HepG2 (cell line): Measurements from ENCODE around the gene S100P. TPM values are rescaled to one million over a fixed set of nuclear protein-coding genes. Genes with fewer than 3 reads are reported as not detected.
A peak's percentile ranks its signal among the peaks of the same experiment; 100 is the strongest.

Experiments
- ATAC-seq: fragments of 200-7000 bp; cut with Tn5 transposase; 3 replicates; pipeline ENCODE4 v1.9.1; 2020; ENCODE audit warnings: mild to moderate bottlenecking, moderate library complexity
- BruUV-seq: library from RNA; stranded (reverse); fragments of 400-500 nt; replicated peaks from 2 replicates; lab custom pipeline; 2021; lab: Mats Ljungman, UMichigan
- CTCF ChIA-PET: fragments of 300-600 bp; formaldehyde crosslinking; extraction: SDS; loops from one replicate; lab custom pipeline; 2021; ENCODE audit warnings: low total read pairs, inconsistent platforms, low intra/inter-chr PET ratio; lab: Yijun Ruan, JAX
- POLR2A ChIA-PET: fragments of 350-600 bp; sonication (Branson Sonifier 250); formaldehyde crosslinking; loops from one replicate; lab custom pipeline; 2020; ENCODE audit warnings: antibody characterized with exemption, inconsistent platforms; lab: Yijun Ruan, JAX
- DNase-seq: peaks from one replicate; pipeline ENCODE4 v3.0.0-alpha.2; 2015; ENCODE audit warnings: low spot score
- FAIRE-seq: peaks from 3 replicates; lab custom pipeline; 2011; peaks lifted over from hg19 to GRCh38; lab: Jason Lieb, UNC
- H2AFZ ChIP-seq: one replicate; pipeline ENCODE4 v1.6.1; 2011; ENCODE audit warnings: low read length, inconsistent platforms
- H3K27ac ChIP-seq: fragments of 300-600 bp; 3 replicates; pipeline ENCODE4 v1.8.0; 2011; ENCODE audit warnings: mixed run types, mild to moderate bottlenecking, mixed read lengths, low read length, inconsistent platforms; ENCODE audit not compliant: insufficient read depth; ENCODE audit errors: extremely low read length
- H3K27me3 ChIP-seq, 2 experiments: fragments of 200-600 bp in 1 of 2; 2 replicates in 1 of 2; 3 replicates in 1 of 2; pipeline versions ENCODE4 v1.6.0 to v1.8.0; 2011; ENCODE audit warnings: low read length in 2 of 2, mild to moderate bottlenecking in 2 of 2, moderate library complexity in 2 of 2, inconsistent platforms in 1 of 2; ENCODE audit not compliant: insufficient read depth in 2 of 2, control insufficient read depth in 1 of 2
- H3K36me3 ChIP-seq, 2 experiments: fragments of 200-600 bp in 1 of 2; replicated peaks in 1 of 2; 2 replicates in 1 of 2; 3 replicates in 1 of 2; pipeline versions ENCODE4 v1.5.1 to v1.8.0; 2011; ENCODE audit warnings: low read length in 2 of 2, inconsistent platforms in 1 of 2; ENCODE audit not compliant: insufficient read depth in 2 of 2, control insufficient read depth in 1 of 2
- H3K4me1 ChIP-seq: 2 replicates; pipeline ENCODE4 v1.5.1; 2012; ENCODE audit warnings: low read length, inconsistent platforms; ENCODE audit not compliant: insufficient read depth
- H3K4me2 ChIP-seq: 2 replicates; pipeline ENCODE4 v1.6.0; 2011; ENCODE audit warnings: low read depth, low read length, inconsistent platforms
- H3K4me3 ChIP-seq, 3 experiments: fragments of 200-600 bp in 1 of 3; sonication (generic), shearing (Covaris generic) in 1 of 3; replicated peaks in 1 of 3; 2 replicates each; pipeline ENCODE4 v1.5.1; 2011 to 2016; ENCODE audit warnings: low read length in 3 of 3, inconsistent platforms in 2 of 3, low read depth in 2 of 3, mild to moderate bottlenecking in 2 of 3, control low read depth in 1 of 3, mixed read lengths in 1 of 3; ENCODE audit not compliant: insufficient read depth in 1 of 3
- H3K79me2 ChIP-seq: one replicate; pipeline ENCODE4 v1.6.1; 2011; ENCODE audit warnings: low read length, inconsistent platforms; ENCODE audit not compliant: insufficient read depth
- H3K9ac ChIP-seq: 2 replicates; pipeline ENCODE4 v1.6.0; 2011; ENCODE audit warnings: mild to moderate bottlenecking, low read depth, low read length, inconsistent platforms; ENCODE audit not compliant: insufficient read depth
- H3K9me3 ChIP-seq: 2 replicates; pipeline ENCODE4 v1.5.1; 2012; ENCODE audit warnings: mild to moderate bottlenecking, low read length
- H4K20me1 ChIP-seq: 2 replicates; pipeline ENCODE4 v1.6.0; 2011; ENCODE audit warnings: inconsistent platforms, mild to moderate bottlenecking, low read length, moderate library complexity; ENCODE audit not compliant: insufficient read depth
- ATF6 ChIP-seq: sonication (generic); formaldehyde crosslinking; conservative IDR thresholded peaks from 2 replicates; pipeline ENCODE4 v1.4.0; 2020; ENCODE audit warnings: missing genetic modification reagents
- FOXO4 ChIP-seq: sonication (generic); formaldehyde crosslinking; conservative IDR thresholded peaks from 2 replicates; pipeline ENCODE4 v1.8.1; 2023; ENCODE audit warnings: missing genetic modification reagents
- KAT2B ChIP-seq: fragments of 150-350 bp; IDR thresholded peaks from 2 replicates; pipeline ENCODE4 v1.6.1; 2014; ENCODE audit warnings: low read depth, low read length, borderline replicate concordance
- ONECUT2 ChIP-seq: sonication (generic); formaldehyde crosslinking; IDR thresholded peaks from 2 replicates; pipeline ENCODE4 v1.4.0; 2020; ENCODE audit warnings: missing genetic modification reagents
- PRDM10 ChIP-seq: sonication (generic); formaldehyde crosslinking; IDR thresholded peaks from 2 replicates; pipeline ENCODE4 v1.4.0; 2020; ENCODE audit warnings: low read depth, missing genetic modification reagents
- ZFP36L1 ChIP-seq: sonication (generic); formaldehyde crosslinking; IDR thresholded peaks from 2 replicates; pipeline ENCODE4 v1.8.0; 2022; ENCODE audit warnings: mild to moderate bottlenecking, missing genetic modification reagents, moderate library complexity
- ZNF17 ChIP-seq: sonication (generic); formaldehyde crosslinking; IDR thresholded peaks from 2 replicates; pipeline ENCODE4 v1.5.0; 2020; ENCODE audit warnings: mild to moderate bottlenecking, missing genetic modification reagents
- ZNF772 ChIP-seq: sonication (generic); formaldehyde crosslinking; IDR thresholded peaks from 2 replicates; pipeline ENCODE4 v1.5.0; 2020; ENCODE audit warnings: mild to moderate bottlenecking, missing genetic modification reagents
- WGBS: methylation state at CpG from one replicate; pipeline ENCODE4 v1.1.6; 2017; ENCODE audit warnings: low lambda C conversion rate; 5-methylcytosine and 5-hydroxymethylcytosine counted together
- in situ Hi-C: cut with HindIII; loops from 2 replicates; pipeline ENCODE4 v1.10.0; 2017; ENCODE audit warnings: low pct_unique_long_range_greater_than_20kb; ENCODE audit not compliant: extremely low pct_ligation_motif_present
- intact Hi-C: fragments of 100-400 bp; cut with micrococcal nuclease; formaldehyde crosslinking; loops from one replicate; pipeline ENCODE4 v1.10.0; 2022; ENCODE audit not compliant: unreplicated experiment
- polyA plus RNA-seq, 8 experiments: library from polyadenylated mRNA; depleted of rRNA in 3 of 8; stranded (reverse) in 7 of 8; unstranded in 1 of 8; fragments of >200 nt; fragmentation: Illumina TruSeq in 4 of 8; extraction: Trizol in 4 of 8; gene quantifications; 2 replicates each; pipeline versions ENCODE4 v1.2.1 to v1.2.3, GENCODE V29; 2011 to 2016; ENCODE audit warnings: low read depth in 4 of 8, missing spikeins in 1 of 8, mixed read lengths in 1 of 8; ENCODE audit not compliant: insufficient read depth in 1 of 8
- total RNA-seq, 5 experiments: library from RNA; depleted of rRNA; stranded (reverse); fragments of >200 nt; fragmentation: Illumina TruSeq; extraction: Trizol; gene quantifications; 2 replicates each; pipeline ENCODE4 v1.2.3, GENCODE V29; 2016; ENCODE audit warnings: low read depth in 1 of 5

S100P gene
- total and polyA plus RNA-seq, 2 of the 13 experiments (the other 11 are each of a cell fraction or from before 2014, with no cell fraction given): 278 to 1,649 TPM

GRCh38 chr4:6722891-6723290 is 29.2 kb downstream of the S100P start:
- TF ChIP-seq ATF6 (CRISPR knock-in tag) (no peak), ONECUT2 (no peak), PRDM10 (CRISPR knock-in tag) (no peak), ZNF17 (CRISPR knock-in tag) (no peak), KAT2B (no peak), FOXO4 (CRISPR knock-in tag) (0 out of 2 replicates have a peak, but pooled peaks have one; percentile 55), ZFP36L1 (CRISPR knock-in tag) (no peak), ZNF772 (CRISPR knock-in tag) (no peak)
- intact Hi-C loops (loop anchor here (5.0 kb wide), 1 partner anchor 39 kb away; no protein-coding TSS in a partner anchor), in situ Hi-C loops (loop anchor here (5.0 kb wide), 1 partner anchor 154 kb away; no protein-coding TSS in a partner anchor)
- Histone ChIP-seq H4K20me1 (0 out of 2 replicates have a peak, but pooled peaks cover 3% of the 10 kb centered on the region), H3K4me1 (peaks cover 66% of the 10 kb centered on the region), H3K27me3 (no peaks in the 10 kb centered on the region), H3K79me2 (peaks cover 5% of the 10 kb centered on the region), H3K4me2 (no peak overlapping the region), H3K9me3 (no peaks in the 10 kb centered on the region), H3K36me3 (no peaks in the 10 kb centered on the region), H3K27ac (no peak overlapping the region), H3K4me3 (no peak overlapping the region), H3K9ac (no peak overlapping the region), H2AFZ (no peak overlapping the region)
- 81% methylated on average over 3 of the region's 12 CpGs for WGBS
- BruUV-seq: no TSS peak
- ChIA-PET CTCF (no interaction called here), POLR2A (no interaction called here)
- no peak for ATAC-seq
- FAIRE-seq: no peak
- no peak for DNase-seq
